GM08714 (cell line): ENCODE results near the gene MRPL10.

Source experiments
- H3K4me3 ChIP-seq: fragments of 200-500 bp; sonication (Bioruptor generic); 2 replicates; pipeline ENCODE4 v1.5.1; 2014; ENCODE audit warnings: mild to moderate bottlenecking, low read length, inconsistent platforms
- ZNF274 ChIP-seq: IDR thresholded peaks from 2 replicates; pipeline ENCODE4 v1.6.1; 2012; ENCODE audit warnings: mild to moderate bottlenecking, low read depth, low read length

The MRPL10 gene

GRCh38 chr17:47837401-47838039 is 6.2 kb upstream of the MRPL10 start:
- H3K4me3 ChIP-seq, result no peak overlapping the region
- TF ChIP-seq ZNF274, result no peak

GRCh38 chr17:47836601-47837000 is 5.3 kb upstream of the MRPL10 start:
- TF ChIP-seq ZNF274, result no peak
- no peak overlapping the region for H3K4me3 ChIP-seq

- H3K4me3 ChIP-seq, result no peak overlapping the region
- no peak for TF ChIP-seq ZNF274
Measured at GRCh38 chr17:47834756-47835155, 3.4 kb upstream of the MRPL10 start.

- no peak for TF ChIP-seq ZNF274
- peak overlapping the region; percentile 48; the same call in 1 of the 2 replicates for H3K4me3 ChIP-seq
Measured at GRCh38 chr17:47831934-47832327, 590 bp upstream of the MRPL10 start.

GRCh38 chr17:47830396-47831002 is 842 bp downstream of the MRPL10 start:
- no peak for TF ChIP-seq ZNF274
- peak overlapping the region; percentile 95 for H3K4me3 ChIP-seq

GRCh38 chr17:47829870-47830269 is 1.5 kb downstream of the MRPL10 start:
- peak overlapping the region; percentile 95; the same call in 1 of the 2 replicates for H3K4me3 ChIP-seq
- TF ChIP-seq ZNF274, result no peak

GRCh38 chr17:47823519-47823918 is 7.8 kb downstream of the MRPL10 start:
- no peak for TF ChIP-seq ZNF274
- H3K4me3 ChIP-seq, result no peak overlapping the region

- H3K4me3 ChIP-seq, result no peak overlapping the region
- TF ChIP-seq ZNF274, result no peak
Measured at GRCh38 chr17:47822785-47823184, 8.6 kb downstream of the MRPL10 start.

- H3K4me3 ChIP-seq, result peak within 1 kb of the TSS; percentile 84
- TF ChIP-seq ZNF274, result no peak
Measured at GRCh38 chr17:47821424-47822391, 9.6 kb downstream of the MRPL10 start, which contains the start of gene OSBPL7. TSS of gene OSBPL7 (minus strand) at chr17:47821794. CDS start at chr17:47820278, 1,516 bp downstream.

- TF ChIP-seq ZNF274, result no peak
- peak overlapping the region; percentile 84 for H3K4me3 ChIP-seq
Measured at GRCh38 chr17:47821031-47821423, 10.3 kb downstream of the MRPL10 start.

- no peak for TF ChIP-seq ZNF274
- peak overlapping the region; percentile 84; the same call in 1 of the 2 replicates for H3K4me3 ChIP-seq
Measured at GRCh38 chr17:47820033-47820789, 11.1 kb downstream of the MRPL10 start.

GRCh38 chr17:47819475-47819874 is 11.9 kb downstream of the MRPL10 start:
- H3K4me3 ChIP-seq, result no peak overlapping the region
- TF ChIP-seq ZNF274, result no peak

GRCh38 chr17:47818002-47818695 is 13.2 kb downstream of the MRPL10 start:
- no peak for TF ChIP-seq ZNF274
- no peak overlapping the region for H3K4me3 ChIP-seq
